HUDEP-2 (cell line): Measurements from ENCODE around the gene NELL2.
"Not testable (repeated sequence)": the region's sequence is repeated elsewhere in the genome, so short reads cannot be mapped to it uniquely, and the experiment has no call there.

Experiments used
- DNase-seq, 76 experiments: peaks; one replicate each; lab custom pipeline; 2025; ENCODE audit not compliant: unreplicated experiment in 76 of 76; lab: John Stamatoyannopoulos, UW

The NELL2 gene

GRCh38 chr12:44780221-44780790 lies 95.8 kb downstream of the NELL2 start:
- DNase-seq = no peak

- DNase-seq = no peak
Observed at GRCh38 chr12:44779766-44780165, 96.3 kb downstream of the NELL2 start.

GRCh38 chr12:44778863-44779262 lies 97.3 kb downstream of the NELL2 start:
- DNase-seq = no peak

- no peak for DNase-seq
Observed at GRCh38 chr12:44777044-44777443, 99.1 kb downstream of the NELL2 start.

DNA sequence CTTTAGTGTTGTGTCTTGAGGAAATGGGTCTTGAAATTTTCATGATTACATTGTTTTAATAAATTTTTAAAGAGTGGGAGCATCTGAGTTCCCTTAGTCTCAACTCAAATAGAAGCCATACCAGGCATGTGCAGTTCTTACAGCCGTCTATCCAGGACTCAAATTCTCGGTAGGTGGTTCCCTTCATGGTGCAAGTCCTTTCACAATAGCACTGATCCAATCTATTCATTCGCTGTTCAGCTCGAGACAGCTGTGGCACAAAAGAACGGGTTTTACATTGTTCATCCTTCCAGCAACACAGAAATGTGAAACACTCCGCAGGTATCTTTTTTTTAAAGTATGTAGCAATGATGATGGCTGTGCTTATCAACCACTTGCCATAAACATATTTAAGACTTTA lies 100.2 kb downstream of the NELL2 start:
- no peak for DNase-seq

DNA sequence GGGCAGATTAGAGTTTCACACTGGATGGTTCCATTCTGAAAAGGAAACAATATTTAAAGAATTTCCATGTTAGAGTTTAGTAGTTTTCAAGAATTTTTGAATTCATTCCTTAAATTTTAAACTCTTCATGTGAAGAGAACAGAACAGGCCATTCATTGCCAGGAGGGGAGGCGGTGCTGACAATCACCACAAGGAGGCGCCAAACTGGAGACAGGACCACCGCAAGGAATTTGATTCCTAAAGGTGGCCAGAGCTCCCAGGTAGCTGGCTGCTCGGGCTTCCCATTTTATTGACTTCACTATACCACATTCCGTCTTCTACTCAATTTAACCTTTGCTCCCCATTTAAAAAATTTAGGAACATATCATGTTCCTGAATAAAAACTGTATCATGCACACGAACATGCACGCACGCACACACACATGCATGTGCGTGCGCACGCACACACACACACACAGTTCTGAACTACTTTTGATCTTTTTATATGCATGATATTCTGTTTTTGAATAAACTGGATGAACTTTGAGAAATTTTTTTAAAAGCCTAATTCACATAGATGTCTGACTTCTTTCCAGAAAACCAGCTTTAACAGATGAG lies 101.2 kb downstream of the NELL2 start:
- peak in 35 of 76 experiments; percentile 0 to 50 (median 21) for DNase-seq

DNA sequence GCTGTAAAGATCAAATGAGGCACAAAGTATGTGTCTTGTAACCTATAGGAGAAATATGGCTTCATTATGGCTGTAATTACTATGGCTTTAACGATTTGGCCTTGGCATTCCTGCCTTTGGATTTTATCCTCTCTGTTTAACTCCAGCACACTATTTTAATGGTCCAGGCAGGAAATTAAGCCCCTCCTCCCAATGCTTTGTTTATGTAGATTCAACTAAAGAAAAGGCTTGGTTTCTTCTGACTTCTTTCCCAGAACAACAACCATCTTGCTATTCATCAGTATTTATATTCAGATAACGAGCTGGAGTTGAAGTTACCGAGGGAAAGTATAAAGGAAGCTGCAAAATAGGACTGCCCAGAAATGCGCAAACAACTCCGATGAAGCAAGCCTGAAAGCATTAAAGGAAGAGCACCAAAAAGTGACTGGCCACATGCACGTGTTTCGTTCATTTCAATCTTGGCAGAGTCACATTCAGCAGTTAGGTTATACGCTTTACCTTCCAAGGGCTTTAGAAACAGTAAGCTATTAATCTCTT lies 104.6 kb downstream of the NELL2 start:
- DNase-seq = no peak

DNA sequence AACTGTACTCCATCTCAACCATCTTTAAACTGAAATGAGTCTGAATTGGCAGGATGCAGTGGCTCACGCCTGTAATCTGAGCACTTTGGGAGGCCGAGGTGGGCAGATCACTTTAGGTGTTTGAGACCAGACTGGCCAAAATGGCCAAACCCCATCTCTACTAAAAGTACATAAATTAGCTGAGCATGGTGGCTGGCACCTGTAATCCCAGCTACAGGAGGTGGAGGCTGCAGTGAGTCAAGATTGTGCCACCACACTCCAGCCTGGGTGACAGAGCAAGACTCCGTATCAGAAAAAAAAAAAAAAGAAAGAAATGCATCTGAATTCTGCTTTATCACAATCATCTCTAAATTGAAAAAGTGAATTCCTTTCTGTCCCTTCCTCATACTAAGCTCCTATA lies 110.3 kb downstream of the NELL2 start:
- DNase-seq = no peak

DNA sequence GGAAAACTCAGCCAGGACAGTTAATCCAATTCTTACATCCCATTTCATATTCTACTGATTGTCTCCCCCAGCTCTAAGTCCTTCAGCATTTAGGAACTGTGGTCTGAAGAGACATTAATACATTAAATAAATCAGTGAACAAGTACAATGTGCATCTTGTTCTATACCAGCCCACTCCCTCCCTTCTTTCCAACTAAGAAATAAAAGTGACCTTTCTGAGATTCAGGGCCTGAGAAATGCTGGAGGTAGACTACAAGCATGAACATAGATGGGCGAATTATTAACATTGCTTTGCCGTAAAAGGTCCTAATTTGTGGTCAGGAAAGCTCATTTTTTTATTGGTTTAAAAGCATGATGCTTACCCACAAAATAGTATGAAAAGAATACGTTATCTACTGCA lies 113.1 kb downstream of the NELL2 start:
- no peak for DNase-seq

DNA sequence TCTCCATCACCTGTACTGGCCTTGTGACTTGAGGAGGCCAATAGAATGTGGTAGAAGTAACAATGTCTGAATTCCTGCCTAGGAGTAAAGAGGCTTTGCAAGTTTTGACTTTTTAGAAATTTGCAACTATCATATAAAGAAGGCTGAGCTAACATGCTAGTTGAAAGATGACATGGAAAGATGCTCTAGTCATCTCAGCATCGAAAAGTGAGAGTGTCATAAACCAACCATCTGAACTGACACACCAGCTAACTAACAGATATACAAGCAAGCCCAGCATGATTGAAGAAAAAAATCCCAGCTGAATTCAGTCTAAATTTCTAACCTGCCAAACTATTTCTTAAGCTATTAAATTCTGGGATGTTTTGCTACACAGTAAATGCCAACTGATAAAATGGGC lies 116.8 kb downstream of the NELL2 start:
- no peak for DNase-seq

- no peak for DNase-seq
Observed at GRCh38 chr12:44750468-44750867, 125.6 kb downstream of the NELL2 start.

GRCh38 chr12:44749566-44749965 lies 126.5 kb downstream of the NELL2 start:
- no peak for DNase-seq

DNA sequence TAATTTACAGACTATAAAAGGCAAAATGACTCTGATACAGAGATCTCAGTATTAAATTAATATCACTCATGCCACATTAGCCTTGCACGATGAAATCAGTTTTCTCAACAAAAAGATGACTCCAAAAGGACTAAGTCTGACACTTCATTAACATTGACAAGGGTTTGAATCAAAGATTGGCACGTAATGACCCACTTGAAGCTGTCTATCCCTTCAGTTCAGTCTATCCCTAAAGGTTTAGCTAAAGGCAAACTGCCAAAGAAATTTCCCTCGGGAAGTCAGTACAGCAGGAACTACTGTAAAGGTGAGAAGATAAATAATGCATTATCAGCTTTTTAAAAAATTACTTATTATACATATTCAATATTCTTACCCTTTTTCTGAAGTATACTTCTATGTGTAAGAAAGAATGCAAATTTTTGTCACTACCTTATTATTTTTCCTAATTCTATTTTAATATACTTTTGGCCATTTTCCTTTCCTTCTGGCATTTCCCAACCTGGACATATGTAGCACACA lies 127.1 kb downstream of the NELL2 start:
- DNase-seq = no peak

GRCh38 chr12:44741292-44741980 lies 134.7 kb downstream of the NELL2 start:
- DNase-seq = not testable (repeated sequence)

GRCh38 chr12:44738051-44738450 lies 138.1 kb downstream of the NELL2 start:
- no peak for DNase-seq

DNA sequence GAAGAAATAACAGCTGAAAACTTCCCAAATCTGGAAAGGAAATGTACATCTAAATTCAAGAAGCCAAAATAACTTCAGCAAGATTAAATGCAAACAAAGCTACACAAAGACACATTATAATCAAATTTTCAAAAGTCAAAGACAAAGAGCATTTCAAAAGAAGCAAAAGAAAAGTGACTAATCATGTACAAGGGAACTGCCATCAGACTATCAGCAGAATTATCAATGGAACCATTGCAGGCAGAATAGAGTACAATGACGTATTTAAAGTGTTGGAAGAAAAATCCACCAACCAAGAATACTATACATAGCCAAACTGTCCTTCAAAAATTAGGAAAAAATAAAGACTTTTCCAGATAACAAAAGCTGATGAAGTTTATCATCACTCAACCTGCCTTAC lies 147.5 kb downstream of the NELL2 start:
- DNase-seq = no peak

- no peak for DNase-seq
Observed at GRCh38 chr12:44720265-44720664, 155.8 kb downstream of the NELL2 start.

DNA sequence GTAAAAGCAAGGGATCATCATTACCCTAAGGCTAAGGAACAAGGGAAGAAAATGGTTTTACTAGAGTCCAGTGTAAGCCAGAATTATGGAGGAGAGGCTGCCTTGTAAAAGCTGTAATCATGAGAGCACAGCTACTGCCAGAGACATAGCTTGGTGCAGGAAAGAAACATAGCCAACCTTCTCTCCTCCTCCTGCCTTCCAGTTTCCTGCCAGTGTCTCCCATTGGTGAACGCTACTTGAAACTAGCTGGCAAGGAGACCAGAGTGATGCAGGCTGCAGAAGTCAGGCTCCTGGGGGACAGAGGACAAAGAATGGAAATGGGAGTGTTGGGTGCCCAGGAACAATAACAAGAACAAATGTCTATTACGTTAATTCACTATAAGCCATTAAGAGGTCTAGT lies 158.5 kb downstream of the NELL2 start:
- DNase-seq = no peak

GRCh38 chr12:44716711-44717110 lies 159.4 kb downstream of the NELL2 start:
- DNase-seq = no peak

DNA sequence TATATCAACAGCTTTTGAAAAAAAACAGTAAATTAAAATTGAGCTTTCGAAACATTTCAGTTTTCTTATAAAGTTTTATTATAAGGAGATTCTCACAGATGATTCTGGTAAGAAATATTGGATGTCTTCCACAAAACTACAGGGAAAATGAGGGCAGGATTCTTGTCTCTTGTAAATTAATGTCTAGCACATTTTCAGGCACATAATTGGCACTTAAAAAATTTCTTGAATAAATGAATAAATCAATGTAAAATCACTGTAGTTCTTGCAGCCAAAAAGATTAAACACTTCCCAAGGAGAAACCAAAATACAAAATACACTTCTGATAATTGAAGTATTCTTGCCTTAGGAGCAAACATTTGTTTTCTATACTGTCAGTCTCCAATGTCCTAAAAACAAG lies 164.4 kb downstream of the NELL2 start:
- no peak for DNase-seq

DNA sequence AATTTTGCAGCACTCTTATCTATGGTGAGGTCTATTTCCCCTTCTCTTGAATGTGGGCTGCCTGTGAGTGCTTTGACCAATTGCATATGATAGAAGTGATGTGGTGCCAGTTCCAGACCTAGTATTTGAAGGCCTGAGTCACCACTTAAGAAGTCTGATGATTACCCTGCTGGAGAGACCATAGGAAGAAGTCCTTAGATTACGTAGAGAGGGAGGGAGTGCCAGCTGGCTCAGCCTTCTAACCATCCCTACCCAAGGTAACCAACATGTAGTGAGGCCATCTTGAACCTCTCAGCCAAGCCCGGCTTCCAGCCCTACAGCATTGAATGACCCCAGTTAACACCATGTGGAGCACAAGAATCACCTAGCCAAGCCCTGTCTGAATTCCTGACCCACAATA lies 166.9 kb downstream of the NELL2 start:
- DNase-seq = no peak

GRCh38 chr12:44708218-44708617 lies 167.9 kb downstream of the NELL2 start:
- no peak for DNase-seq
